ENCODE results near the gene ARCN1. TPM values are rescaled to one million over a fixed set of nuclear protein-coding genes. Genes with fewer than 3 reads are reported as not detected.

ARCN1 gene
- total RNA-seq, 2 donors from 2014 or later, result 116 to 125 TPM

- Histone ChIP-seq H3K36me3 (peaks cover 27% of the 10 kb centered on the region), H3K27me3 (replicated peaks; ENCODE audit: insufficient read depth) (no peaks in the 10 kb centered on the region), H3K27ac (peak overlapping the region; percentile 89 to 98), H3K9me3 (no peaks in the 10 kb centered on the region), H3K4me1 (ENCODE audit: control insufficient read depth in 1 of 2, low read depth in 2 of 2) (peaks cover 30 to 82% of the 10 kb centered on the region in 2 donors), H3K4me3 (peak overlapping the region; percentile 75)
- peak; percentile 5 for ATAC-seq (ENCODE audit: insufficient number of reproducible peaks, low FRiP score, low read depth)
- no peak for DNase-seq (ENCODE audit: low spot score)
- no peak for TF ChIP-seq CTCF (IDR thresholded peaks at IDR 0.05)
These were observed 50.4 kb downstream of the ARCN1 start for GRCh38 chr11:118622376-118623268.

GRCh38 chr11:118623269-118623655 lies 51.1 kb downstream of the ARCN1 start:
- peak overlapping the region; percentile 75 for H3K4me3 ChIP-seq
- no peak for DNase-seq (ENCODE audit: low spot score)
- no peak for TF ChIP-seq CTCF (IDR thresholded peaks at IDR 0.05)
- H3K27ac ChIP-seq, result peak overlapping the region; percentile 89 to 98
- no peaks in the 10 kb centered on the region for H3K27me3 ChIP-seq (replicated peaks; ENCODE audit: insufficient read depth)
- H3K36me3 ChIP-seq, result peaks cover 34% of the 10 kb centered on the region
- ATAC-seq (ENCODE audit: insufficient number of reproducible peaks, low FRiP score, low read depth), result no peak
- H3K9me3 ChIP-seq, result no peaks in the 10 kb centered on the region
- H3K4me1 ChIP-seq (ENCODE audit: control insufficient read depth in 1 of 2, low read depth in 2 of 2), result peaks cover 23 to 82% of the 10 kb centered on the region in 2 donors

GRCh38 chr11:118625036-118625690 lies 53.0 kb downstream of the ARCN1 start:
- ATAC-seq (ENCODE audit: insufficient number of reproducible peaks, low FRiP score, low read depth), result no peak
- Histone ChIP-seq H3K27ac (peak overlapping the region; percentile 31 to 42), H3K36me3 (peaks cover 36% of the 10 kb centered on the region), H3K4me1 (ENCODE audit: control insufficient read depth in 1 of 2, low read depth in 2 of 2) (peaks cover 12 to 83% of the 10 kb centered on the region in 2 donors), H3K27me3 (replicated peaks; ENCODE audit: insufficient read depth) (no peaks in the 10 kb centered on the region), H3K4me3 (no peak overlapping the region), H3K9me3 (no peaks in the 10 kb centered on the region)
- no peak for TF ChIP-seq CTCF (IDR thresholded peaks at IDR 0.05)
- no peak for DNase-seq (ENCODE audit: low spot score)

- no peak for TF ChIP-seq CTCF (IDR thresholded peaks at IDR 0.05)
- H3K36me3 ChIP-seq, result peaks cover 42% of the 10 kb centered on the region
- ATAC-seq (ENCODE audit: insufficient number of reproducible peaks, low FRiP score, low read depth) (no peak), DNase-seq (ENCODE audit: low spot score) (no peak)
- peak overlapping the region in 1 of 2 donors; percentile 31 for H3K27ac ChIP-seq
- no peak overlapping the region for H3K4me3 ChIP-seq
- peaks cover 3 to 78% of the 10 kb centered on the region in 2 donors for H3K4me1 ChIP-seq (ENCODE audit: control insufficient read depth in 1 of 2, low read depth in 2 of 2)
- no peaks in the 10 kb centered on the region for H3K9me3 ChIP-seq
- H3K27me3 ChIP-seq (replicated peaks; ENCODE audit: insufficient read depth), result no peaks in the 10 kb centered on the region
These were observed 53.8 kb downstream of the ARCN1 start for GRCh38 chr11:118625976-118626375.

- DNase-seq (ENCODE audit: low spot score), result no peak
- Histone ChIP-seq H3K4me1 (ENCODE audit: control insufficient read depth in 1 of 2, low read depth in 2 of 2) (peaks cover 3 to 66% of the 10 kb centered on the region in 2 donors), H3K27ac (no peak overlapping the region), H3K9me3 (no peaks in the 10 kb centered on the region), H3K36me3 (peaks cover 58% of the 10 kb centered on the region), H3K4me3 (no peak overlapping the region), H3K27me3 (replicated peaks; ENCODE audit: insufficient read depth) (no peaks in the 10 kb centered on the region)
- ATAC-seq (ENCODE audit: insufficient number of reproducible peaks, low FRiP score, low read depth), result no peak
- no peak for TF ChIP-seq CTCF (IDR thresholded peaks at IDR 0.05)
These were observed 55.4 kb downstream of the ARCN1 start for GRCh38 chr11:118627566-118627965.

Measured in thoracic aorta (tissue), 2 donors.